H1 (cell line): Measurements from ENCODE around the gene YBX3. TPM values are rescaled to one million over a fixed set of nuclear protein-coding genes. Genes with fewer than 3 reads are reported as not detected.

ENCODE experiments used
- CHD7 ChIP-seq: fragments of 300-600 bp; sonication (generic); IDR thresholded peaks from 2 replicates; pipeline ENCODE4 v1.7.1; 2012; ENCODE audit warnings: low read length, moderate library complexity, mild to moderate bottlenecking, inconsistent platforms; ENCODE audit not compliant: insufficient replicate concordance
- polyA plus RNA-seq, 7 experiments: library from polyadenylated mRNA; depleted of rRNA in 3 of 7; stranded (reverse) in 5 of 7; unstranded in 2 of 7; fragments of >200 nt in 5 of 7; fragments of 200-250 nt in 2 of 7; gene quantifications; 1 replicate in 5 of 7; 2 replicates in 1 of 7; 4 replicates in 1 of 7; pipeline versions ENCODE4 v1.2.1 to v1.2.3, GENCODE V29; 2011 to 2013; ENCODE audit warnings: missing spikeins in 2 of 7, mixed read lengths in 2 of 7
- total RNA-seq: library from RNA; stranded (reverse); fragmentation: NEBNext Ultra II Directional; extraction: Animal tissue kit (Norgen Biotek cat#: 25700); gene quantifications from 2 replicates; pipeline ENCODE4 v1.2.1, GENCODE V29; 2021

The YBX3 gene
- total and polyA plus RNA-seq, 2 of the 8 experiments (the other 6 are each of a cell fraction or from before 2014, with no cell fraction given), result 83.1 to 480 TPM

- no peak for TF ChIP-seq CHD7
Observed at GRCh38 chr12:10747730-10748129, 24.6 kb upstream of the YBX3 start (continued).
